Fibroblast of villous mesenchyme (primary cell): Measurements from ENCODE around the gene SORCS2. TPM values are rescaled to one million over a fixed set of nuclear protein-coding genes. Genes with fewer than 3 reads are reported as not detected.

Experiments
- DNase-seq: peaks from one replicate; pipeline ENCODE4 v3.0.0-alpha.2; 2010; ENCODE audit warnings: low read depth
- H3K4me3 ChIP-seq: 2 replicates; pipeline ENCODE4 v1.5.1; 2011; ENCODE audit warnings: low read depth, mild to moderate bottlenecking, low read length
- total RNA-seq: library from RNA; depleted of rRNA; stranded (reverse); fragments of >200 nt; gene quantifications from 2 replicates; pipeline ENCODE4 v1.2.3, GENCODE V29; 2012
- TF ChIP-seq, protein P1 (sequence below): IDR thresholded peaks from 2 replicates; pipeline ENCODE4 v1.5.1; 2012; ENCODE audit warnings: low read depth, mild to moderate bottlenecking, low read length; ENCODE audit not compliant: insufficient read depth

The SORCS2 gene
- total RNA-seq, 1 donor: under 0.01 TPM

DNA sequence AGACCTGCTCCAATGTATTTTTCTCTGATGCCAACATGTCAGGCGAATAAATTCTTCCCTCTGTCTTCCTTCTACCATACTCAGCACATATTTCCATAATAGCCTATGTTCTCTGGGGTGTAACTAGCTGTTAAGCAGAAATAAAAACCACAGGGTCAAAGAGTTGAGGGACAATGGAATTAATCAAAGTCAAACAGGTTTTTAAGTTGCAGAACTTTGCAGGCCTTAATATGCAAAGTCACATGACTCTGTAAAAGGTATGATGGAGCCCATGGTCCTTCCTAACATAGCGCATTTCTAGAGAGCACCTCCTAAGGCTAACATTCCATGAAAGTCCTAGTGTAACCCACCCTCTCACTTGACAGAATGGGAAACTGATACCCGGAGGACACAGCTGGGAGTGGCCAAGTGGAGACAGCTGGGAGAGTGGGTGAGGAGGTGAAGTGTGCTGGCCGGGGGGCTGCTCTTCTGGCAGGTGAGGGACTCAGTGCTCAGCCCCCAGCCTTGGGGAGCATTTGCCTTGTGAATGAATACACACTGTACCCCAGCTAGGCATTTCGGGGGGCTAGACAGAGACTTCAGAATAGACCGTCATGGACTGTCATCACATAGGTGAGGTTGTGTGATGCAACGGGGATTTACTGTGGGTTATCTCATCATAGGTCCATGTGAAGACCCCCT, 8.4 kb upstream of the SORCS2 start:
- no peak overlapping the region for H3K4me3 ChIP-seq
- no peak for DNase-seq
- TF ChIP-seq, protein P1, sequence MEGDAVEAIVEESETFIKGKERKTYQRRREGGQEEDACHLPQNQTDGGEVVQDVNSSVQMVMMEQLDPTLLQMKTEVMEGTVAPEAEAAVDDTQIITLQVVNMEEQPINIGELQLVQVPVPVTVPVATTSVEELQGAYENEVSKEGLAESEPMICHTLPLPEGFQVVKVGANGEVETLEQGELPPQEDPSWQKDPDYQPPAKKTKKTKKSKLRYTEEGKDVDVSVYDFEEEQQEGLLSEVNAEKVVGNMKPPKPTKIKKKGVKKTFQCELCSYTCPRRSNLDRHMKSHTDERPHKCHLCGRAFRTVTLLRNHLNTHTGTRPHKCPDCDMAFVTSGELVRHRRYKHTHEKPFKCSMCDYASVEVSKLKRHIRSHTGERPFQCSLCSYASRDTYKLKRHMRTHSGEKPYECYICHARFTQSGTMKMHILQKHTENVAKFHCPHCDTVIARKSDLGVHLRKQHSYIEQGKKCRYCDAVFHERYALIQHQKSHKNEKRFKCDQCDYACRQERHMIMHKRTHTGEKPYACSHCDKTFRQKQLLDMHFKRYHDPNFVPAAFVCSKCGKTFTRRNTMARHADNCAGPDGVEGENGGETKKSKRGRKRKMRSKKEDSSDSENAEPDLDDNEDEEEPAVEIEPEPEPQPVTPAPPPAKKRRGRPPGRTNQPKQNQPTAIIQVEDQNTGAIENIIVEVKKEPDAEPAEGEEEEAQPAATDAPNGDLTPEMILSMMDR: no peak

DNA sequence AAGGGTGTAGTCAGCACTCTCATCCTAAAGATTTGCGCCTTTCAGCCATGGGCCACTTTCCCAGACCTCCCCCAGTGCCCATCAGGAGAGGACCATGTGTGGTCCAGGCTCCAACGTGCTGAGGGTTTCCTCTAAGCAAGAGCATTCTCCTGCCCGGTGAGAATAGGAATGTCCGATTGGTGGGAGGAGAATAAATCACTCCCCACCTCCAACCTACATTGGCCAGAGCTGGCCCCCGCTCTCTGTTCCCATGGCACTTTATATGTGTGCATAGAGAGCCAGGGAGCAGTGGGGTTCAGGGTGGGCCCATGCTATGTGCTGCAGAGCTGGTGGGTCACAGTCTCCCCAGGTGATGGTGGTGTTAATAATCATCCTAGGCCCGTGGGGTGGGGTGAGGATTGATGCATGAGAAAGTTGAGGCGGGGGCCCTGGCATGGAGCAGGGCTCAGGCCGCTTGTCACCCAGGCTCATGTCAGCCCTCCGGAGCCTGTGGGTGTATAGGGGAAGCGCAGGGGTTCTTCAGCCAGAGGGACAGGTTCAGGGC, 6.8 kb upstream of the SORCS2 start:
- H3K4me3 ChIP-seq: no peak overlapping the region
- no peak for DNase-seq
- TF ChIP-seq, protein P1: no peak

DNA sequence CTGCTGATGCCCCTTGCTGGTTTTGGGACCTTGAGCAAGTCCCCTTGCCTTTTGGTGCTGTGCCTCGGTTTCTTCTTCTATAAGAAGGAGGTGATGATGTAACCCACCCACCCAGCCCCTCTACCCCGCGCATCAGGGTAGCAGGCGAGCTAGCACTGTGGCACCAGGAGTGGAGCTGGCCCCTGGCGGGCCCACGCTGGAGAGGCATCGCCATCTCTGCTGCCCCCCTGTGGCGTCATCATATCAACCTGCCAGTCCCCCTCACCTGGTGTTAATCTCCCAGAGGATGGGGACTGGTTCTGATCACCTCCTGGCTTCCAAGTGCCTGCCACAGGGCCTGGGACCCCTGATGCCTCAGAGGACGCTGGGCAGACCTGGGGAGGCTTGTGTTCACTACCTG, 6.3 kb upstream of the SORCS2 start:
- TF ChIP-seq, protein P1: peak; percentile 13
- no peak overlapping the region for H3K4me3 ChIP-seq
- no peak for DNase-seq

DNA sequence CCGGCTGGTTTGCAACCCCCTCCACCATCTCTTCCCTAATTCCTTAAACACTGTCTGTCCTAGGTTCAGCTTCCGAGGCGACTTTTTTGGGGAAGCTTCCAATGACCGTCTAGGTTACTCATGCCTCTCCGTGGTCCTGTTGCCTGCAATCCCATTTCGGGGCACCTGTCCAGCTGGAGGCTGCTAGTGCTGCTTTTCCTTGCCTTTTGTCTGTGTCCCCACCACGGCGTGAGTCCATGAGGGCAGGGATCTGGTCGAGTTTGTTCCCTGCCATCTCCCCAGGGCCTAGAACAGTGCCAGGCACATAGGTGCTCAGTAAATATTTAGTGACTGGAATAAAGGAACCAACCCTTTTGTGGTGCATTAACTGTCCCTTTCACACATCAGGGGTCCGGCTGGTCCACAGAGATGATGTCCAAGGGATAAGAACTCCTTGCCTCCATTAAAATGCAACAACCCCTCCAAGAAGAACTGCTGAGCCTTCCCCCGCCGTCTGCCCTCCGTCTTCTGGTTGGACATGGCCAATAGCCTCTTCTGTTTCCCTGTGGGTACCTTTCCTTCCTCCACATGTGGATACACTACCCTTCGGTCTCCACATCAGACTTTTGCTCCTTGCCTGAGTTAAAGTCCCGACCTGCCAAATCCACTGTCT, 5.7 kb upstream of the SORCS2 start:
- H3K4me3 ChIP-seq: no peak overlapping the region
- no peak for DNase-seq
- TF ChIP-seq, protein P1: no peak

DNA sequence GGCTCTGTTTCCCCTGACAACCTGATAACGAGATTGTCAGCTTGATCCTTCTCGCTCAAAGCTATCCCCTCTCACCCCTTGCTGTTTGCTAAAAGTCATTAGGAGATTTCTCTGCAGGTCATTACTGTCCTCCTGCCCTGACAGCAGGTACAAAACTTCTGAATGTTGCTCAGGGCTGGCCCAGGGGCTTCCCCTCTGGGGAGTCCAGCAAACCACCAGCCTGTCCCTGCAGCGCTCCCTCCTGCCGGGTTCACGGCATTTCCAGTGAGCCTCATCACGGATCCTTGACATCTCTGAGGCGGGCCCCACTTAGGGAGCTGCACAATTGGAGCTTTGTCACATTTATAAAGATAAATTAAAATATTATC, 5.2 kb upstream of the SORCS2 start:
- TF ChIP-seq, protein P1: no peak
- H3K4me3 ChIP-seq: no peak overlapping the region
- no peak for DNase-seq

DNA sequence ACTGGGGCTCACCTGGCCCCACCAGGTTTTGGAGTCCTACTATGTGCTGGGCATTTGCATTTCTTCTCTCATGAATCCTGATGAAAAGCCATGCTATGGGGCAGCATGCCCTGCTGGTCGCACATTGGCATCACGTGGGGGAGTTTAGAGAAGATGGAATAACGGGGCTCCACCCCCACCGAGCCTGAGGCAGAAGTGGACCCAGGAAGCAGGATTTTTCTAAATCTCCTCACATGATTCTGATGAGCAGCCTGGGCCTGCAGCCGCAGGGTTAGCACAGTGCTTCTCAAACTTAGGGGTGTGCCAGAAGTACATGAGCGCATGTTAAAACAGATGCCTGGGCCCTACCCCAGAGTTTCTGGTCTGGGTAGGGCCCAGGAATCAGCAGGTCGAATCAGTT, 4.6 kb upstream of the SORCS2 start:
- no peak for DNase-seq
- TF ChIP-seq, protein P1: no peak

More for the DNA sequence above, 4.6 kb upstream of the SORCS2 start:
- no peak overlapping the region for H3K4me3 ChIP-seq
